ENCODE data around the gene KCNH5.

GRCh38 chr14:62934439-62934838 lies 110.8 kb downstream of the KCNH5 start:
- TF ChIP-seq BCLAF1 (IDR thresholded peaks at IDR 0.05) (no peak), ZNF382 (CRISPR knock-in tag; IDR thresholded peaks at IDR 0.05; ENCODE audit: borderline replicate concordance) (no peak), CBFB (CRISPR knock-in tag; IDR thresholded peaks at IDR 0.05) (no peak), CTCF (CRISPR knock-in tag; IDR thresholded peaks at IDR 0.05) (no peak), BATF2 (CRISPR knock-in tag; IDR thresholded peaks at IDR 0.05) (no peak), YY1 (IDR thresholded peaks at IDR 0.05; ENCODE audit: insufficient read depth, insufficient replicate concordance, low read depth, low read length) (no peak), MAX (IDR thresholded peaks at IDR 0.05) (no peak), ZNF24 (IDR thresholded peaks at IDR 0.05) (no peak), ZNF672 (CRISPR knock-in tag; IDR thresholded peaks at IDR 0.05) (no peak), FOXA1 (IDR thresholded peaks at IDR 0.05) (no peak), FOXA1 (CRISPR knock-in tag; IDR thresholded peaks at IDR 0.05) (no peak), ZNF503 (CRISPR knock-in tag; IDR thresholded peaks at IDR 0.05) (no peak), ZNF276 (CRISPR knock-in tag; IDR thresholded peaks at IDR 0.05; ENCODE audit: low read depth) (no peak), SNRNP70 (IDR thresholded peaks at IDR 0.05; ENCODE audit: low read depth, low read length) (no peak)
